Right renal pelvis (tissue), 4 donors: ENCODE results near the gene KLRD1. TPM values are rescaled to one million over a fixed set of nuclear protein-coding genes. Genes with fewer than 3 reads are reported as not detected.
"Not testable (repeated sequence)": the region's sequence is repeated elsewhere in the genome, so short reads cannot be mapped to it uniquely, and the experiment has no call there.

Source experiments
- DNase-seq, 4 donors: peaks; one replicate each; pipeline ENCODE4 v3.0.0-alpha.2; 2013; ENCODE audit warnings: low read depth in 4 of 4, low spot score in 3 of 4, missing footprints in 1 of 4
- polyA plus RNA-seq, 4 donors: library from polyadenylated mRNA; unstranded; fragments of 120-200 nt; gene quantifications; one replicate each; pipeline ENCODE4 v1.2.1, GENCODE V29; 2013; ENCODE audit not compliant: insufficient read length in 4 of 4

KLRD1 gene
- polyA plus RNA-seq, 4 donors: 0.22 to 1.2 (median 0.59) TPM

GRCh38 chr12:10367714-10368113, 60.0 kb downstream of the KLRD1 start:
- not testable (repeated sequence) for DNase-seq

GRCh38 chr12:10368206-10369171, 60.8 kb downstream of the KLRD1 start:
- DNase-seq: no peak

GRCh38 chr12:10369557-10370415, 62.1 kb downstream of the KLRD1 start:
- DNase-seq: no peak

- DNase-seq: not testable (repeated sequence)
Measured at GRCh38 chr12:10371893-10372535, 64.3 kb downstream of the KLRD1 start.

- no peak for DNase-seq
Measured at GRCh38 chr12:10372559-10372958, 64.9 kb downstream of the KLRD1 start.

GRCh38 chr12:10374624-10375018, 67.0 kb downstream of the KLRD1 start:
- DNase-seq: no peak

GRCh38 chr12:10378737-10379136, 71.1 kb downstream of the KLRD1 start:
- not testable (repeated sequence) for DNase-seq

Other genes starting within 250 kb of the KLRD1 start
- gene CLEC1A, start 208.9 kb upstream of the KLRD1 start, polyA plus RNA-seq: 1 to 10 TPM; 3.1 to 4.6 (median 3.8) TPM
- gene CLEC7A, start 177.7 kb upstream of the KLRD1 start, polyA plus RNA-seq: 1 to 10 TPM; 1.3 to 2.3 (median 1.9) TPM
- gene OLR1, start 135.7 kb upstream of the KLRD1 start, polyA plus RNA-seq: 1 to 10 TPM; 1.2 to 1.8 (median 1.3) TPM
- 100 to 1,000 TPM; 154 to 185 (median 175) TPM for gene TMEM52B, start 128.8 kb upstream of the KLRD1 start, polyA plus RNA-seq
- 10 to 100 TPM; 71.8 to 85.3 (median 77.1) TPM for gene GABARAPL1, start 95.0 kb upstream of the KLRD1 start, polyA plus RNA-seq
- 1 to 10 TPM in 1 of 4 donors, under 1 TPM in 3; 0.42 to 1.2 (median 0.61) TPM for gene KLRK1, start 82.2 kb downstream of the KLRD1 start, polyA plus RNA-seq
- under 1 TPM in 2 of 4 donors, not detected in 2; 0.06 to 0.21 TPM for gene KLRC4, start 101.9 kb downstream of the KLRD1 start, polyA plus RNA-seq
- gene KLRC3, start 112.7 kb downstream of the KLRD1 start, polyA plus RNA-seq: under 1 TPM in 1 of 4 donors, not detected in 3; 0.10 TPM
- not detected for gene KLRC2, start 128.1 kb downstream of the KLRD1 start, polyA plus RNA-seq
- gene KLRC1, start 145.5 kb downstream of the KLRD1 start, polyA plus RNA-seq: 1 to 10 TPM in 1 of 4 donors, under 1 TPM in 3; 0.38 to 1.4 (median 0.67) TPM
- 10 to 100 TPM in 1 of 4 donors, 1 to 10 TPM in 3; 1.5 to 11.5 (median 5.7) TPM for gene EIF2S3B, start 198.0 kb downstream of the KLRD1 start, polyA plus RNA-seq